ENCODE results near the gene IL3. TPM values are rescaled to one million over a fixed set of nuclear protein-coding genes. Genes with fewer than 3 reads are reported as not detected.

The IL3 gene
- total and polyA plus RNA-seq, 2 experiments from 2014 or later = not detected

DNA sequence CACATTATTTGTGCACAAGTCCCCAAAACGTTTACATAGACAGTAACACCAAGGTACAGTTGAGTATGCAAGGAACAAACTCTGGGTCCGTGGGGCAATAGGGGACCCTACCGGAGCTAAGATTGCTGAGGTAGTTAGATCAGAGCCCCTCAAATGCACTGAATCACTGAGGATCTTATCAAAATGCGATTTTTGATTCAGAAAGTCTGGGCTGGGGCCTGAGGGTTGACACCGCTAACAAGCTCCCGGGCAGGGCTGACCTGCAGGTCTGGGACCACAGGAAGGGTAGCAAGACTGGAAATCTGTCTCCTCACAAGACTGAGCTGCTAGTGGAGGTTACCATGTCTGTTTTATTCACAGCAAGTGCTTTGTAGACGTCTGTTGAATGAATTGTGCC lies 1.8 kb upstream of the IL3 start:
- no peaks in the 10 kb centered on the region for H3F3A ChIP-seq (replicated peaks; ENCODE audit: low read depth)
- H3K4me3 Mint-ChIP-seq = no peak overlapping the region

More for the DNA sequence above, 1.8 kb upstream of the IL3 start:
- H3K4me1 ChIP-seq (ENCODE audit: insufficient read depth) = no peaks in the 10 kb centered on the region
- no peak overlapping the region for H3K27ac Mint-ChIP-seq
- H3K9me3 Mint-ChIP-seq = no peaks in the 10 kb centered on the region
- H3K4me2 ChIP-seq = no peak overlapping the region
- no peaks in the 10 kb centered on the region for H3K36me3 Mint-ChIP-seq (ENCODE audit: low read depth)
- no peaks in the 10 kb centered on the region for H3K79me2 ChIP-seq (replicated peaks; ENCODE audit: insufficient read depth)
- peaks cover 10% of the 10 kb centered on the region for H3K27me3 Mint-ChIP-seq (ENCODE audit: insufficient read depth, low read depth, poor library complexity)
- DNase-seq (ENCODE audit: low spot score) (no peak), ATAC-seq (no peak)
- no peak overlapping the region for H2AFZ ChIP-seq
- H3K27me3 ChIP-seq (ENCODE audit: insufficient read depth) = no peaks in the 10 kb centered on the region
- TF ChIP-seq NANOG (IDR thresholded peaks at IDR 0.05; ENCODE audit: borderline replicate concordance) = no peak
- no peak for TF ChIP-seq EZH2phosphoT487 (IDR thresholded peaks at IDR 0.05; ENCODE audit: unreplicated experiment)
- no peak for TF ChIP-seq ZNF331 (CRISPR knock-in tag; IDR thresholded peaks at IDR 0.05; ENCODE audit: low read depth)
- TF ChIP-seq CREB1 (CRISPR knock-in tag; IDR thresholded peaks at IDR 0.05; ENCODE audit: low read depth) = no peak
- TF ChIP-seq JUNB (IDR thresholded peaks at IDR 0.05; ENCODE audit: unreplicated experiment) = no peak
- no peak for TF ChIP-seq POLR2AphosphoS5 (IDR thresholded peaks at IDR 0.05; ENCODE audit: low read depth)
- TF ChIP-seq, protein P1, sequence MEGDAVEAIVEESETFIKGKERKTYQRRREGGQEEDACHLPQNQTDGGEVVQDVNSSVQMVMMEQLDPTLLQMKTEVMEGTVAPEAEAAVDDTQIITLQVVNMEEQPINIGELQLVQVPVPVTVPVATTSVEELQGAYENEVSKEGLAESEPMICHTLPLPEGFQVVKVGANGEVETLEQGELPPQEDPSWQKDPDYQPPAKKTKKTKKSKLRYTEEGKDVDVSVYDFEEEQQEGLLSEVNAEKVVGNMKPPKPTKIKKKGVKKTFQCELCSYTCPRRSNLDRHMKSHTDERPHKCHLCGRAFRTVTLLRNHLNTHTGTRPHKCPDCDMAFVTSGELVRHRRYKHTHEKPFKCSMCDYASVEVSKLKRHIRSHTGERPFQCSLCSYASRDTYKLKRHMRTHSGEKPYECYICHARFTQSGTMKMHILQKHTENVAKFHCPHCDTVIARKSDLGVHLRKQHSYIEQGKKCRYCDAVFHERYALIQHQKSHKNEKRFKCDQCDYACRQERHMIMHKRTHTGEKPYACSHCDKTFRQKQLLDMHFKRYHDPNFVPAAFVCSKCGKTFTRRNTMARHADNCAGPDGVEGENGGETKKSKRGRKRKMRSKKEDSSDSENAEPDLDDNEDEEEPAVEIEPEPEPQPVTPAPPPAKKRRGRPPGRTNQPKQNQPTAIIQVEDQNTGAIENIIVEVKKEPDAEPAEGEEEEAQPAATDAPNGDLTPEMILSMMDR (conservative IDR thresholded peaks at IDR 0.05; ENCODE audit: low read depth in 2 of 2) = no peak
- TF ChIP-seq ZNF114 (CRISPR knock-in tag; IDR thresholded peaks at IDR 0.05) = no peak
- no peak for TF ChIP-seq STAT1 (IDR thresholded peaks at IDR 0.05; ENCODE audit: unreplicated experiment)
- TF ChIP-seq, protein P2, sequence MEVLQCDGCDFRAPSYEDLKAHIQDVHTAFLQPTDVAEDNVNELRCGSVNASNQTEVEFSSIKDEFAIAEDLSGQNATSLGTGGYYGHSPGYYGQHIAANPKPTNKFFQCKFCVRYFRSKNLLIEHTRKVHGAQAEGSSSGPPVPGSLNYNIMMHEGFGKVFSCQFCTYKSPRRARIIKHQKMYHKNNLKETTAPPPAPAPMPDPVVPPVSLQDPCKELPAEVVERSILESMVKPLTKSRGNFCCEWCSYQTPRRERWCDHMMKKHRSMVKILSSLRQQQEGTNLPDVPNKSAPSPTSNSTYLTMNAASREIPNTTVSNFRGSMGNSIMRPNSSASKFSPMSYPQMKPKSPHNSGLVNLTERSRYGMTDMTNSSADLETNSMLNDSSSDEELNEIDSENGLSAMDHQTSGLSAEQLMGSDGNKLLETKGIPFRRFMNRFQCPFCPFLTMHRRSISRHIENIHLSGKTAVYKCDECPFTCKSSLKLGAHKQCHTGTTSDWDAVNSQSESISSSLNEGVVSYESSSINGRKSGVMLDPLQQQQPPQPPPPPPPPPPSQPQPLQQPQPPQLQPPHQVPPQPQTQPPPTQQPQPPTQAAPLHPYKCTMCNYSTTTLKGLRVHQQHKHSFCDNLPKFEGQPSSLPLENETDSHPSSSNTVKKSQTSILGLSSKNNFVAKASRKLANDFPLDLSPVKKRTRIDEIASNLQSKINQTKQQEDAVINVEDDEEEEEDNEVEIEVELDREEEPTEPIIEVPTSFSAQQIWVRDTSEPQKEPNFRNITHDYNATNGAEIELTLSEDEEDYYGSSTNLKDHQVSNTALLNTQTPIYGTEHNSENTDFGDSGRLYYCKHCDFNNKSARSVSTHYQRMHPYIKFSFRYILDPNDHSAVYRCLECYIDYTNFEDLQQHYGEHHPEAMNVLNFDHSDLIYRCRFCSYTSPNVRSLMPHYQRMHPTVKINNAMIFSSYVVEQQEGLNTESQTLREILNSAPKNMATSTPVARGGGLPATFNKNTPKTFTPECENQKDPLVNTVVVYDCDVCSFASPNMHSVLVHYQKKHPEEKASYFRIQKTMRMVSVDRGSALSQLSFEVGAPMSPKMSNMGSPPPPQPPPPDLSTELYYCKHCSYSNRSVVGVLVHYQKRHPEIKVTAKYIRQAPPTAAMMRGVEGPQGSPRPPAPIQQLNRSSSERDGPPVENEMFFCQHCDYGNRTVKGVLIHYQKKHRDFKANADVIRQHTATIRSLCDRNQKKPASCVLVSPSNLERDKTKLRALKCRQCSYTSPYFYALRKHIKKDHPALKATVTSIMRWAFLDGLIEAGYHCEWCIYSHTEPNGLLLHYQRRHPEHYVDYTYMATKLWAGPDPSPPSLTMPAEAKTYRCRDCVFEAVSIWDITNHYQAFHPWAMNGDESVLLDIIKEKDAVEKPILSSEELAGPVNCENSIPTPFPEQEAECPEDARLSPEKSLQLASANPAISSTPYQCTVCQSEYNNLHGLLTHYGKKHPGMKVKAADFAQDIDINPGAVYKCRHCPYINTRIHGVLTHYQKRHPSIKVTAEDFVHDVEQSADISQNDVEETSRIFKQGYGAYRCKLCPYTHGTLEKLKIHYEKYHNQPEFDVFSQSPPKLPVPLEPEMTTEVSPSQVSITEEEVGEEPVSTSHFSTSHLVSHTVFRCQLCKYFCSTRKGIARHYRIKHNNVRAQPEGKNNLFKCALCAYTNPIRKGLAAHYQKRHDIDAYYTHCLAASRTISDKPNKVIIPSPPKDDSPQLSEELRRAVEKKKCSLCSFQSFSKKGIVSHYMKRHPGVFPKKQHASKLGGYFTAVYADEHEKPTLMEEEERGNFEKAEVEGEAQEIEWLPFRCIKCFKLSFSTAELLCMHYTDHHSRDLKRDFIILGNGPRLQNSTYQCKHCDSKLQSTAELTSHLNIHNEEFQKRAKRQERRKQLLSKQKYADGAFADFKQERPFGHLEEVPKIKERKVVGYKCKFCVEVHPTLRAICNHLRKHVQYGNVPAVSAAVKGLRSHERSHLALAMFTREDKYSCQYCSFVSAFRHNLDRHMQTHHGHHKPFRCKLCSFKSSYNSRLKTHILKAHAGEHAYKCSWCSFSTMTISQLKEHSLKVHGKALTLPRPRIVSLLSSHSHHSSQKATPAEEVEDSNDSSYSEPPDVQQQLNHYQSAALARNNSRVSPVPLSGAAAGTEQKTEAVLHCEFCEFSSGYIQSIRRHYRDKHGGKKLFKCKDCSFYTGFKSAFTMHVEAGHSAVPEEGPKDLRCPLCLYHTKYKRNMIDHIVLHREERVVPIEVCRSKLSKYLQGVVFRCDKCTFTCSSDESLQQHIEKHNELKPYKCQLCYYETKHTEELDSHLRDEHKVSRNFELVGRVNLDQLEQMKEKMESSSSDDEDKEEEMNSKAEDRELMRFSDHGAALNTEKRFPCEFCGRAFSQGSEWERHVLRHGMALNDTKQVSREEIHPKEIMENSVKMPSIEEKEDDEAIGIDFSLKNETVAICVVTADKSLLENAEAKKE (CRISPR knock-in tag; IDR thresholded peaks at IDR 0.05) = no peak
- TF ChIP-seq, protein P3, sequence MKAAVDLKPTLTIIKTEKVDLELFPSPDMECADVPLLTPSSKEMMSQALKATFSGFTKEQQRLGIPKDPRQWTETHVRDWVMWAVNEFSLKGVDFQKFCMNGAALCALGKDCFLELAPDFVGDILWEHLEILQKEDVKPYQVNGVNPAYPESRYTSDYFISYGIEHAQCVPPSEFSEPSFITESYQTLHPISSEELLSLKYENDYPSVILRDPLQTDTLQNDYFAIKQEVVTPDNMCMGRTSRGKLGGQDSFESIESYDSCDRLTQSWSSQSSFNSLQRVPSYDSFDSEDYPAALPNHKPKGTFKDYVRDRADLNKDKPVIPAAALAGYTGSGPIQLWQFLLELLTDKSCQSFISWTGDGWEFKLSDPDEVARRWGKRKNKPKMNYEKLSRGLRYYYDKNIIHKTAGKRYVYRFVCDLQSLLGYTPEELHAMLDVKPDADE (IDR thresholded peaks at IDR 0.05) = no peak
- H3K4me1 Mint-ChIP-seq = peaks cover 8% of the 10 kb centered on the region
- H3K9me2 ChIP-seq (ENCODE audit: insufficient read depth) = no peaks in the 10 kb centered on the region; the same call in 1 of the 2 replicates
- no peaks in the 10 kb centered on the region for H4K20me1 ChIP-seq (replicated peaks; ENCODE audit: insufficient read depth)
- no peak overlapping the region for H3K4me3 ChIP-seq
- H3K27ac ChIP-seq (ENCODE audit: low read depth) = no peak overlapping the region
- no peaks in the 10 kb centered on the region for H3K36me3 ChIP-seq (ENCODE audit: insufficient read depth)

Data from GM23338 (cell line).